ENCODE results near the gene IL12RB1. TPM values are rescaled to one million over a fixed set of nuclear protein-coding genes. Genes with fewer than 3 reads are reported as not detected.
A peak's percentile ranks its signal among the peaks of the same experiment; 100 is the strongest.
"Not testable (repeated sequence)": the region's sequence is repeated elsewhere in the genome, so short reads cannot be mapped to it uniquely, and the experiment has no call there.

Gene IL12RB1
- total RNA-seq, 2 experiments from 2014 or later: 10.1 to 14.4 TPM

- H3K27ac Mint-ChIP-seq; CTCF ChIA-PET; H3K4me3 Mint-ChIP-seq; H3K27me3 Mint-ChIP-seq (ENCODE audit: low read depth); intact Hi-C loops (cut with micrococcal nuclease); DNase-seq; H3K36me3 Mint-ChIP-seq (ENCODE audit: low read depth); H3K9me3 Mint-ChIP-seq: not testable (repeated sequence)
- peaks cover 14% of the 10 kb centered on the region for H3K4me1 Mint-ChIP-seq (ENCODE audit: low read depth)
Measured at GRCh38 chr19:18032102-18032501, 54.6 kb downstream of the IL12RB1 start.

GRCh38 chr19:18031401-18031800, 55.3 kb downstream of the IL12RB1 start:
- CTCF ChIA-PET; DNase-seq; H3K36me3 Mint-ChIP-seq (ENCODE audit: low read depth); H3K27me3 Mint-ChIP-seq (ENCODE audit: low read depth); intact Hi-C loops (cut with micrococcal nuclease); H3K9me3 Mint-ChIP-seq; H3K27ac Mint-ChIP-seq; H3K4me3 Mint-ChIP-seq: not testable (repeated sequence)
- peaks cover 14% of the 10 kb centered on the region for H3K4me1 Mint-ChIP-seq (ENCODE audit: low read depth)

- H3K4me1 Mint-ChIP-seq (ENCODE audit: low read depth): peaks cover 17% of the 10 kb centered on the region
- no peak for DNase-seq
- CTCF ChIA-PET: no interaction called here
- H3K27me3 Mint-ChIP-seq (ENCODE audit: low read depth): no peaks in the 10 kb centered on the region
- no peaks in the 10 kb centered on the region for H3K36me3 Mint-ChIP-seq (ENCODE audit: low read depth)
- H3K4me3 Mint-ChIP-seq: no peak overlapping the region
- H3K27ac Mint-ChIP-seq: no peak overlapping the region
- intact Hi-C loops (cut with micrococcal nuclease): no loop called here
- no peaks in the 10 kb centered on the region for H3K9me3 Mint-ChIP-seq
Measured at GRCh38 chr19:18029617-18030338, 57.0 kb downstream of the IL12RB1 start.

- DNase-seq: no peak
- no peaks in the 10 kb centered on the region for H3K36me3 Mint-ChIP-seq (ENCODE audit: low read depth)
- no peak overlapping the region for H3K4me3 Mint-ChIP-seq
- CTCF ChIA-PET: interaction anchor here (0.6 to 1.4 kb wide), 3 partner anchors 9 to 94 kb away, joined by 3 to 6 read pairs (median 3); partner anchors contain the start of gene CCDC124
- peaks cover 38% of the 10 kb centered on the region for H3K4me1 Mint-ChIP-seq (ENCODE audit: low read depth)
- no peak overlapping the region for H3K27ac Mint-ChIP-seq
- H3K9me3 Mint-ChIP-seq: no peaks in the 10 kb centered on the region
- H3K27me3 Mint-ChIP-seq (ENCODE audit: low read depth): no peaks in the 10 kb centered on the region
- intact Hi-C loops (cut with micrococcal nuclease): no loop called here
Measured at GRCh38 chr19:18027151-18027550, 59.6 kb downstream of the IL12RB1 start.

GRCh38 chr19:18023622-18024251, 63.0 kb downstream of the IL12RB1 start:
- Mint-ChIP-seq H3K36me3 (ENCODE audit: low read depth) (no peaks in the 10 kb centered on the region), H3K4me3 (peak overlapping the region; percentile 74), H3K27me3 (ENCODE audit: low read depth) (no peaks in the 10 kb centered on the region), H3K9me3 (no peaks in the 10 kb centered on the region), H3K27ac (peak overlapping the region; percentile 85), H3K4me1 (ENCODE audit: low read depth) (peaks cover 52% of the 10 kb centered on the region)
- DNase-seq: peak; percentile 78
- CTCF ChIA-PET: interaction anchor here (0.5 to 2.5 kb wide), 13 partner anchors 13 to 181 kb away, joined by 3 to 8 read pairs (median 4); partner anchors contain the start of gene ARRDC2
- intact Hi-C loops (cut with micrococcal nuclease): loop anchor here (2.0 to 5.0 kb wide), 3 partner anchors 15 to 64 kb away; partner anchors contain the start of genes ARRDC2 and IL12RB1

GRCh38 chr19:18021121-18021755, 65.5 kb downstream of the IL12RB1 start:
- Mint-ChIP-seq H3K4me1 (ENCODE audit: low read depth) (peaks cover 64% of the 10 kb centered on the region), H3K9me3 (no peaks in the 10 kb centered on the region), H3K4me3 (peak overlapping the region; percentile 78), H3K27ac (peak overlapping the region; percentile 79), H3K27me3 (ENCODE audit: low read depth) (no peaks in the 10 kb centered on the region), H3K36me3 (ENCODE audit: low read depth) (no peaks in the 10 kb centered on the region)
- CTCF ChIA-PET: no interaction called here
- intact Hi-C loops (cut with micrococcal nuclease): loop anchor here (5.0 kb wide), 1 partner anchor 66 kb away; the partner anchor contains the start of gene IL12RB1
- DNase-seq: peak; percentile 80

GRCh38 chr19:18020212-18021085, 66.3 kb downstream of the IL12RB1 start:
- Mint-ChIP-seq H3K9me3 (no peaks in the 10 kb centered on the region), H3K27me3 (ENCODE audit: low read depth) (no peaks in the 10 kb centered on the region), H3K4me1 (ENCODE audit: low read depth) (peaks cover 65% of the 10 kb centered on the region), H3K27ac (peak overlapping the region; percentile 79), H3K4me3 (no peak overlapping the region), H3K36me3 (ENCODE audit: low read depth) (peaks cover 3% of the 10 kb centered on the region)
- CTCF ChIA-PET: no interaction called here
- intact Hi-C loops (cut with micrococcal nuclease): loop anchor here (5.0 kb wide), 1 partner anchor 67 kb away; the partner anchor contains the start of gene IL12RB1
- no peak for DNase-seq

GRCh38 chr19:18017275-18018083, 69.3 kb downstream of the IL12RB1 start:
- DNase-seq: no peak
- no peaks in the 10 kb centered on the region for H3K9me3 Mint-ChIP-seq
- H3K36me3 Mint-ChIP-seq (ENCODE audit: low read depth): peaks cover 27% of the 10 kb centered on the region
- peaks cover 70% of the 10 kb centered on the region for H3K4me1 Mint-ChIP-seq (ENCODE audit: low read depth)
- no peak overlapping the region for H3K4me3 Mint-ChIP-seq
- H3K27ac Mint-ChIP-seq: peak overlapping the region; percentile 46
- CTCF ChIA-PET: interaction anchor here (0.6 to 1.1 kb wide), 5 partner anchors 22 to 188 kb away, joined by 3 to 5 read pairs (median 3); no protein-coding TSS in a partner anchor
- intact Hi-C loops (cut with micrococcal nuclease): no loop called here
- no peaks in the 10 kb centered on the region for H3K27me3 Mint-ChIP-seq (ENCODE audit: low read depth)

GRCh38 chr19:18016209-18016910, 70.4 kb downstream of the IL12RB1 start:
- peaks cover 27% of the 10 kb centered on the region for H3K36me3 Mint-ChIP-seq (ENCODE audit: low read depth)
- no peaks in the 10 kb centered on the region for H3K27me3 Mint-ChIP-seq (ENCODE audit: low read depth)
- H3K4me1 Mint-ChIP-seq (ENCODE audit: low read depth): peaks cover 61% of the 10 kb centered on the region
- H3K9me3 Mint-ChIP-seq: no peaks in the 10 kb centered on the region
- CTCF ChIA-PET: interaction anchor here (1.4 kb wide), 1 partner anchor 41 kb away, joined by 5 read pairs; no protein-coding TSS in a partner anchor
- H3K4me3 Mint-ChIP-seq: no peak overlapping the region
- intact Hi-C loops (cut with micrococcal nuclease): no loop called here
- DNase-seq: no peak
- no peak overlapping the region for H3K27ac Mint-ChIP-seq

- Mint-ChIP-seq H3K9me3 (no peaks in the 10 kb centered on the region), H3K4me3 (no peak overlapping the region), H3K4me1 (ENCODE audit: low read depth) (peaks cover 62% of the 10 kb centered on the region), H3K27me3 (ENCODE audit: low read depth) (no peaks in the 10 kb centered on the region), H3K36me3 (ENCODE audit: low read depth) (peaks cover 33% of the 10 kb centered on the region), H3K27ac (peak overlapping the region; percentile 85)
- intact Hi-C loops (cut with micrococcal nuclease): no loop called here
- CTCF ChIA-PET: interaction anchor here (1.0 kb wide), 1 partner anchor 44 kb away, joined by 5 read pairs; no protein-coding TSS in a partner anchor
- peak; percentile 63 for DNase-seq
Measured at GRCh38 chr19:18014197-18014596, 72.5 kb downstream of the IL12RB1 start.

Data from activated naive CD4-positive, alpha-beta T cell treated with anti-CD3 and anti-CD28 coated beads for 36 hours (primary cell).